Choroid plexus epithelial cell (primary cell): Measurements from ENCODE around the gene NCOR2.
A peak's percentile ranks its signal among the peaks of the same experiment; 100 is the strongest.

Experiments used
- DNase-seq: peaks from one replicate; pipeline ENCODE4 v3.0.0-alpha.2; 2010; ENCODE audit warnings: low read depth
- H3K4me3 ChIP-seq: 2 replicates; pipeline ENCODE4 v1.5.1; 2011; ENCODE audit warnings: low read depth, mild to moderate bottlenecking, control low read depth, low read length, moderate library complexity
- TF ChIP-seq, protein P1 (sequence below): conservative IDR thresholded peaks from 2 replicates; pipeline ENCODE4 v1.5.1; 2011; ENCODE audit warnings: low read depth, mild to moderate bottlenecking, control low read depth, inconsistent platforms, low read length, moderate library complexity

The NCOR2 gene

DNA sequence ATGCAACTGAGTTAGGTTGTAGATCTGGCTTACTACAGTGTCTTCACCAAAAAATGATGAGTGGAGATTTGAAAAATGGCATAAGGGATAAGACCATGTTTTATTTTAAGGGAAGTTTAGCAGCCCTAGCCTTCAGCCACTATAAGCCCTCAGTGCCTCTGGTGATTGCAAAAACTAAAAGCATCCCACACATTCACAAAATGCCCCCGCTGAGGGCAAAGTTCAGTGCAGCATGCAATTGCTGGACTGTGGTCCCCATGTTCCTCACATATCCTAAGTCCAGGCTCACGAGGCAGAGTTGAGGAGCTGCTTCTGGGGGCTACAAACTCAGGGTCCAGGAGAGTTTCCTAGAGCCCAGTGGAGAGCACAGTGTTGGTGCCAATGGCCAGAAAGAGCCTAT lies 29.6 kb upstream of the NCOR2 start:
- DNase-seq = no peak
- TF ChIP-seq, protein P1, sequence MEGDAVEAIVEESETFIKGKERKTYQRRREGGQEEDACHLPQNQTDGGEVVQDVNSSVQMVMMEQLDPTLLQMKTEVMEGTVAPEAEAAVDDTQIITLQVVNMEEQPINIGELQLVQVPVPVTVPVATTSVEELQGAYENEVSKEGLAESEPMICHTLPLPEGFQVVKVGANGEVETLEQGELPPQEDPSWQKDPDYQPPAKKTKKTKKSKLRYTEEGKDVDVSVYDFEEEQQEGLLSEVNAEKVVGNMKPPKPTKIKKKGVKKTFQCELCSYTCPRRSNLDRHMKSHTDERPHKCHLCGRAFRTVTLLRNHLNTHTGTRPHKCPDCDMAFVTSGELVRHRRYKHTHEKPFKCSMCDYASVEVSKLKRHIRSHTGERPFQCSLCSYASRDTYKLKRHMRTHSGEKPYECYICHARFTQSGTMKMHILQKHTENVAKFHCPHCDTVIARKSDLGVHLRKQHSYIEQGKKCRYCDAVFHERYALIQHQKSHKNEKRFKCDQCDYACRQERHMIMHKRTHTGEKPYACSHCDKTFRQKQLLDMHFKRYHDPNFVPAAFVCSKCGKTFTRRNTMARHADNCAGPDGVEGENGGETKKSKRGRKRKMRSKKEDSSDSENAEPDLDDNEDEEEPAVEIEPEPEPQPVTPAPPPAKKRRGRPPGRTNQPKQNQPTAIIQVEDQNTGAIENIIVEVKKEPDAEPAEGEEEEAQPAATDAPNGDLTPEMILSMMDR = no peak
- no peak overlapping the region for H3K4me3 ChIP-seq

DNA sequence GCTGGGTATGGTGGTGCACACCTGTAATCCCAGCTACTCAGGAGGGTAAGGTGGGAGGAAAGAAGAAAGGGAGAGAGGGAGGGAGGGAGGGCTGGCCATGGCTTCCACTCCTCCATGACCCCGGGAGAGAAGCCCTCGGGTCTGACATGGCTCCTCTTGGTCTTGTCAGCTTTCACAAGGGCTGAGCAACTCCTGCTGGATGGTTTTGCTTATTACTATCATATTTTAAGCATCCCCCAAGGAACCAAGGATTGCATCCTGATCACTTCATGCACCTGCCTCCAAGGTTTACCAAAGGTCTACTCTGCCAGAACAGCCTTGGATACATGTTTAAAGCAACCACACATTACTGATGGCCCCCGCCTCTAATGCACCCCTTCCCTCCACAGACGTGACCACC lies 28.0 kb upstream of the NCOR2 start:
- no peak for DNase-seq
- TF ChIP-seq, protein P1 = no peak
- H3K4me3 ChIP-seq = no peak overlapping the region

DNA sequence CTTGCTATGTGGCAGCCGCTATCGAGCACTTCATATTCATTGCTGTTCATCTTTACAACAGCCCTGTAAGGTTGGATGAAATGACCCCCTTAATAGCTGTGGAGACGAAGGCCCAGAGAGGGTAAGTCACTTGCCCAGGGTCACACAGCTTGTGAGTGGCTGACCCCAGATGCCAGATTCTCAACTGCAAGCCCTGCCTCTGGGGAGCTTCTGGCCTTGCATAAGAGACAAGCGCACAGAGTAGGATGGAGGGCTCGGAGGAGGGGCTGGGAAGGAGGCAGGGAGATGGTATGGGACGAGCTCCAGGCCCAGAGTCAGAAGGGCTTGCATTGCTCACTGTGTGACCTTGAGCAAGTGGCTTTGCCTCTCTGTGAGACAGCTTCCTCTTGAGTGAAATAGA lies 27.4 kb upstream of the NCOR2 start:
- TF ChIP-seq, protein P1 = no peak
- H3K4me3 ChIP-seq = no peak overlapping the region
- DNase-seq = no peak

DNA sequence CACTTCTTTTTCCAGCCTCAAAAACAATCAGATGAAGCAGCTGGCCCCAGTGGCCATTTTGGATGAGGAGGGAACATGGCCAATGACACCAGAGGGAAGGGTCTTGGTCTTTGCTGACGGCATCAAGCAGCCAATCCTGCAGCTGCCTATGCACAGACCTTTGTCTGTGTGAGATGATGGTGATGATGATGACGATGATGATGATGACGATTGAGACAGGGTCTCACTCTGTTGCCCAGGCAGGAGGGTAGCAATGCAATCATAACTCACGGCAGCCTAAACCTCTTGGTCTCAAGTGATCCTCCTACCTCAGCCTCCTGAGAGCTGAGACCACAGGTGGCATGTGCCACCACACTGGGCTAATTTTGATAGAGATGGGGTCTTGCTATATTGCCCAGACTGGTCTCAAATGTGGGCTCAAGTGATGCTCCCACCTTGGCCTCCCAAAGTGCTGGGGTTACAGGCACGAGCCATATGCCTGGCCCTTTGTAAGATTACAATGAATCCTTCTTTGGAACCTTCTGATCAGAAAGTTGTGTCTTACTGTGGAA lies 26.5 kb upstream of the NCOR2 start:
- DNase-seq = no peak
- no peak overlapping the region for H3K4me3 ChIP-seq
- TF ChIP-seq, protein P1 = no peak

DNA sequence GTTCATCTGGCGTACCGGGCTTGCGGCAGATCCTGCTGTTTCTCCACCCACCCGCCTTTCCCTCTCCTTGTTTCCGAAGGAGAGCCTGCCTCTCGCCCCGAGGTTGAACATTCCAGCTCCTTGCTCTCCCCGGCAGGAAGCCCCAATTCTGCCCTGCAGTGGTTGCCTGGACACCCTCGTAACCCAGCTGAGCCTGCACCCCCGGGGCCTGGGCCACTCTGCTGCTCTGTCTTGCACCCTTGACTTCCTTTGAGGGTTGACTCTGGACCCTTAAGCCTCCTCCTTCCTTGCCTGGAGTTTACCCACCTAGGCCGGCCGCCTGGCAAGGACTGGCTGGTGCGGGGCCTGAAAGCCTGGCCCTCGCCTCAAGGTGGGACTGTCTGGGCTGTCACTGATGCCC lies 25.8 kb upstream of the NCOR2 start:
- H3K4me3 ChIP-seq = no peak overlapping the region
- DNase-seq = no peak
- TF ChIP-seq, protein P1 = no peak

DNA sequence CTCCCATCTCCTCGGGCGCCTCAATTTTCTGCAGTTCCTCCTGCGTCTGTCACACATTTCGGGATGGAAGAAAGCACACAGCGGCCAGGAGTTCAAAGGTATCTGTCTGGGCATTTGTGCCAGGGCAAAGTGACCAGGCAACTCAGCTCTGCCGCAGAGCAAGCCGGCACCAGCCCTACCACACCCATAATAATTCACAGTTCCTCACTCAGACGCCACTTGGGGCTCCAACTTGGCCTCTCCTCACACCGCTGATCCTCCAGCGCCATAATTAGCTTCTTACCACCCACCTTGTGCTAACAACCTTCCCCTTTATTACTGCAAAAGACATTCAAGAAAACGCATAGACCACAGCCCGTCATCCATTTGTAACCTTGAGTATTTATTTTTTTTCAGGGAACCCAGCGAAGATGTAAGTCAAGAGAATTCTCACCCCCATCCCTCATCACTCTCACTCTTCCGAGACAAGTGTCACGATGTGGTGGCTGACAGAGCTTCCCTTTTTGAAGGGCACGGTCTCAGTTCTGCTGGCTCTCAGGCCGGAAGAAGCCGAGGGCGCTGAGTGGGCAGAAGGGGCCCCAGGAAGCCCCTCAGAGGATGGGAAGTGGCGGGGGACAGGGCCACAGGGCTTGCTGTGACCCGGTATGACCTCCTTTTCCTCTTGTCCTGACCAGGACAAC lies 25.2 kb upstream of the NCOR2 start:
- no peak overlapping the region for H3K4me3 ChIP-seq
- no peak for DNase-seq
- TF ChIP-seq, protein P1 = no peak

DNA sequence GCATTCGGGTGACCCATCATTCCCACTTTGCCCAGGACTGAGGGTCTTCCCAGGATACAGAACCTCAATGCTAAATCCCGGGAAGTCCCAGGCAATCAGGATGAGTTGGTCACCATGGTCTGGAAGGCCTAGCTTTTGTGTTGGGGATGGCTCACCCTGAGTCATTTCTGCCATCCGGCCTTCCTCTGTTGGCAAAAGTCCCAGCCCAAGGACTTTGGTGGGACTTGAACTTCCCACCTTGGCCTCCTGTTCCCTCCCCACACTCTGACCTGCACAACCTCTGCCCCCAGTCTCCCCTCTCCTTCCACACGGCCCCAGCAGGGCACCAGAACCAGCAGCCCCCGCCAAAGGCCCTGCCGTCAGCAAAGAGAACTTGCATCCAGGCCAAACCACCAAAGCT lies 24.6 kb upstream of the NCOR2 start:
- H3K4me3 ChIP-seq = no peak overlapping the region
- peak; percentile 55 for DNase-seq
- TF ChIP-seq, protein P1 = no peak
